ENCODE results near the gene LINC01488.

GRCh38 chr11:69462106-69462951 lies 19.1 kb upstream of the LINC01488 start:
- no peak for TF ChIP-seq ARID3A (IDR thresholded peaks at IDR 0.05; ENCODE audit: low read depth, low read length)
- no peak for TF ChIP-seq ASH2L (IDR thresholded peaks at IDR 0.05; ENCODE audit: insufficient read length, low read depth, low read length)
- TF ChIP-seq ZNF10 (CRISPR knock-in tag; IDR thresholded peaks at IDR 0.05; ENCODE audit: borderline replicate concordance, low read depth), result no peak
- no peak for TF ChIP-seq EED (CRISPR knock-in tag; IDR thresholded peaks at IDR 0.05)
- TF ChIP-seq ZBTB42 (CRISPR knock-in tag; IDR thresholded peaks at IDR 0.05), result no peak
- no peak for TF ChIP-seq SMARCC2 (IDR thresholded peaks at IDR 0.05)
- TF ChIP-seq ZNF839 (CRISPR knock-in tag; IDR thresholded peaks at IDR 0.05; ENCODE audit: borderline replicate concordance), result no peak
- no peak for TF ChIP-seq GABPB1 (CRISPR knock-in tag; IDR thresholded peaks at IDR 0.05)
